HPDE6-E6E7 (cell line): ENCODE results near the gene CERS1.

Experiments
- DNase-seq: peaks from one replicate; pipeline ENCODE4 v3.0.0; 2011; ENCODE audit warnings: missing footprints; ENCODE audit errors: extremely low spot score

The CERS1 gene

DNA sequence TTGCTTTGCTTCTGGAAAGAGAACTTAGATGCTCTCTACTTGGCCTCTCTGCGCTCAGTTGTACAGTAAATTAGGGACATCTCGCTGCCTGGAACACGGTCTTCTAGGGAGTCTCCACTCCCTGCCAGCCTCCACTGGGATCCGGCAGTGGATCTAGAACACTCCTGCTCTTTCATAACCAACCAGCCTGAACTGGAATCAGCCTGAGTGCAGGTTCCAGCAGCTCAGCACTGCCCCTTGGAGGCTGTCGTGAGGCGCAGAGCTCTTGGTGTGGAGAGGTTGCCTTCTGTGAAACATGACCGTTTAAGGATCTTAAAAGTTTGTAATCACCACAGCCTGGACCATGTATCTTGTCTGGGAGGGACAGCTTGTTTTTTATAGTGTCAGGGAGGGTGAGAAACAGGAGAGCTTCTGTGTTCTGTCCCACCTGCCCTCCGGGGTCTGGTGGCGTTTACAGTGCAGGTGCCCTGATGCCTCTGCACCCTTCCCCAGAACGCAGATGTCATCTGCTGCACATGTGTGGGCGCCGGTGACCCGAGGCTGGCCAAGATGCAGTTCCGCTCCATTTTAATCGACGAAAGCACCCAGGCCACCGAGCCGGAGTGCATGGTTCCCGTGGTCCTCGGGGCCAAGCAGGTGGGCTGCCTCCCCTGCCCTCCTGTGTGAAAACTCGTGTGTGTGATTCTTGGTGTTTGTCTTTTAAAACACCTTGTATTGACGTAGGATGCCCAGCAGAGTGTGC is 39.4 kb downstream of the CERS1 start:
- no peak for DNase-seq

DNA sequence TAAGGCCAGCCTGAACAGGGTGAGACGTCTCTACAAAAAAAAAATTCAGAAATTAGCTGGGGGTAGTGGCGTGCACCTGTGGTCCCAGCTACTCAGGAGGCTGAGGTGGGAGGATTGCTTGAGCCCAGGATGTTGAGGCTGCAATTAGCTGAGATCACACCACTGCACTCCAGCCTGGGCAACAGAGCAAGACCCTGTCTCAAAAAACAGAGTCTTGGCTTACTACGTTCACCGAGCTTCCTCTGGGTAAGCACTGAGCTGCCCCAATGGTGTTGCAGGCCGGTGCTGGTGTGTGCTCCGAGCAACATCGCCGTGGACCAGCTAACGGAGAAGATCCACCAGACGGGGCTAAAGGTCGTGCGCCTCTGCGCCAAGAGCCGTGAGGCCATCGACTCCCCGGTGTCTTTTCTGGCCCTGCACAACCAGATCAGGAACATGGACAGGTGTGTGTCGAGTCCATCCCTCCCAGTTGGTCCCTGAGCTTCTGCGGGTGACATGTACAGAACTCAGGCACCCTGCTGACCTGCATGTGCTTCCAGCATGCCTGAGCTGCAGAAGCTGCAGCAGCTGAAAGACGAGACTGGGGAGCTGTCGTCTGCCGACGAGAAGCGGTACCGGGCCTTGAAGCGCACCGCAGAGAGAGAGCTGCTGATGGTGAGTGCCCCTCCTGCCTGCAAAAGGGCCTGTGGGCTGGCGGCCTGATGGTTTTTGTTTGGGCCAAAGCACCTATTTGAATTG is 40.1 kb downstream of the CERS1 start:
- DNase-seq = no peak

DNA sequence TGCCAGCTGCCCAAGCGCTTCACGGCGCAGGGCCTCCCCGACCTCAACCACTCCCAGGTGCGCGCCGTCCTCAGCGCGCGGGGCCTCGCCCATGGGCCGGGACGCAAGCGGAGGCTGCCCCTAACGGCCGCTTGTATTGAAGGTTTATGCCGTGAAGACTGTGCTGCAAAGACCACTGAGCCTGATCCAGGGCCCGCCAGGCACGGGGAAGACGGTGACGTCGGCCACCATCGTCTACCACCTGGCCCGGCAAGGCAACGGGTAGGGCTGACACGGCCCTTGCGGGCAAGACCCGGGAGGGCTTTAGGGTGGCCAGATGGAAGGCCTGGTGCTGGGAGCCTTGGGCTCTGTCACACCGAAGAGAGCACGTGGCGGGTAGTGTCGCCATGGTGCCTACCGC is 41.0 kb downstream of the CERS1 start:
- no peak for DNase-seq

GRCh38 chr19:18853755-18854427 is 42.1 kb downstream of the CERS1 start:
- no peak for DNase-seq

DNA sequence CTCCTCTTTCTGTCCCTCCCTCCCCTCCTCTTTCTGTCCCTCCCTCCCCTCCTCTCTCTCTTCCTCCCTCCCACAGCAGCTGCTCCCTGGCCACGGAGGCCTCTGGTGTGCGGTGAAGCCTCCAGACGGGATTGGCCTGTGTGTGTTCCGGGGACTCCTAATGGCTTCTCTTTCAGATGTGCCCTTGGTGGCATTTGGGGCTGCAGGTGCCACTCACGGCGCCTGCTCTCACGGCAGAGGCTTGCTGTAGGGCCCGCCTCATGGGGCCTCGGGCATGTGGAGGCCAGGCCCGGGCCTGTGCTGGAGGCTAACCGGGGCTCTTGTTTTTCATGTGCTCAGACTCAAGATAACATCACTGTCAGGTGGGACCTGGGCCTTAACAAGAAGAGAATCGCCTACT is 43.3 kb downstream of the CERS1 start:
- no peak for DNase-seq

- DNase-seq = no peak
These were observed 44.2 kb downstream of the CERS1 start for GRCh38 chr19:18851673-18852325.

GRCh38 chr19:18850471-18851375 is 45.2 kb downstream of the CERS1 start:
- DNase-seq = no peak

DNA sequence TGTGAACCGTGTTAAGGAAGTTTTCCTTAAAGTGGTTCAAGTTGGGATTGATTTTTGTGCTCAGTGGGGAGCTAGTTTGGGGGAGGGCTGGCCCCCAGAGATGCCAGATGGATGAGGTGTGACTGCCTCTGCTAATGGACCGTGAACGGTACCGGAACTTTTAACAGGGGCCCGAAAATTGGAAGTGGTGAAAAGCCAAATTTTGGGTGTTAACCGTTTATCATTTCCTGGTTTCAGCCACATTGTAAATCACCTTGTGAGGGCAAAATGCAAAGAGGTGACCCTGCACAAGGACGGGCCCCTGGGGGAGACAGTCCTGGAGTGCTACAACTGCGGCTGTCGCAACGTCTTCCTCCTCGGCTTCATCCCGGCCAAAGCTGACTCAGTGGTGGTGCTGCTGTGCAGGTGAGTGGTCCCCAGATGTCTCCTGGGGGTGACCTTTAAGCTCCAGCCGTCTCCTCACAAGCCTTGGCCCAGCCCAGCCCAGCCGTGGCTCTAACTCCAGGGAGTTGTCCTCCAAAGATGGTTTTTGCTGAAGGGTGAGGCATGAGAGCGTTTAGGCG is 46.0 kb downstream of the CERS1 start:
- no peak for DNase-seq

DNA sequence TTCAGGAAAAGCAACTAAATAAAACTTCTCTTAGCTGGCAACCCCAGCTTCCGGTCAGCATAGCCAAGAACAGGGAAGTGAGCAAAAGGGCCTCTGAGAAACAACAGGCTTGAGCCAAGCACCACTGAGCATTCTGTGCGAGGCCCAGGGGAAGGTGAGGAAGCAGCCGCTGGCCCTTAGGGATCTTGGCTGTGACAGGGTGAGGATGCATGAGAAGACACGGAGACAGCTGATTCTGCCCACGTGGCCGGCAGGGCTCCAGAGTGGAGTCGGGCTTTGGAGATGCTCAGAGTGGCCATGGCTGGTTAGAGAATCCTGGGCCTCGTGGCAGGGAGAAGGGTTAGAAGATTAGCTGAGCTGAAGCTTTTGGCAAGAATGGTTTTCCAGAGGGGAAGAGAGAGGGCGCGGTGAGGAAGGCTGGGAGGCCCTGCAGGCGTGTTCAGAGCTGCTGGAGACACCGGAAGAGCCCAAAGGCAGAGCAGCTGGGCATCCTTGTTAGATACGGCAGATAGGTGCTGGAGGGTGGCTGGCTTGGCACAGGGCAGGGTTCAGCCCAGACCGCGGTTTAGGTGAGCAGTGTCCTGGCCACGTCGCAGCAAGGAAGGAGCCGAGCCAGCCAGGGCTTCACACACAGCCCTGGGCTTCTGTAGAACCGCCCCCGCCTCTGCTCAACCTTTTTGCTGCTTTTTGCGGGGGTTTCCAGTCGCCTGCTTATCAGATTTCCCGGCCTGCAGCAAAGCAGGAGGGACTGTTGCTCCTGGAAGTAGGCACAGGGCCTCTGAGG is 46.9 kb downstream of the CERS1 start:
- DNase-seq = no peak

GRCh38 chr19:18847549-18848463 is 48.2 kb downstream of the CERS1 start:
- DNase-seq = no peak

DNA sequence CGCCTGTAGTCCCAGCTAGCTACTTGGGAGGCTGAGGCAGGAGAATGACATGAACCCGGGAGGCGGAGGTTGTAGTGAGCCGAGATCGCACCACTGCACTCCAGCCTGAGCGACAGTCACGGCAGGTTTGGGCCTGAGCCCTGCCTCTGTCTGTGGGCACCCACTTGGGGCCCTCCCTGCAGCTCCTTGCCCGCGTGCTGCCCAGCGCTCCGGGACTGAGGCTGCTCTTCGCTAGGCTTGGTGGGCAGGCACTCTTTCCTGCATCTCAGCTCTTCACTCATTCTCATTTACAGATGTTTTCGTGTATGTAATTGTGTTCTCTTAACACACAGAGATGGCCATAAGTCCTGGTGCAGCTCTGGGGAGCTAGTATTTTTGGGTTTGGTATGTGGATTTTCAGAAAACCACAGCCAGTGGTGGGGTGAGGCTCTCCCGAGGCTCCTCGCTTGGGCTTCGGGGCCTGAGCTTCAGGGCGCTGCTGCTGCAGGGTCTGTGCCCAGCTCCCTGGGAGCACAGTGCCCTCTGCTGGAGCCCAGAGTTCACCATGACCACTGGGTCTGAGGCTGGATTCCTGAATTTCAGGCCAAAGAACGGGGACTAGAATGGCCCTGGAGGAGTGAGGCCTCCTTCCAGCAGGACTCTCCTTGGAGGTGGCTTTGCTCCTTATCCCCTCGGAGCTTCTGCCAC is 49.0 kb downstream of the CERS1 start:
- DNase-seq = peak; percentile 68

GRCh38 chr19:18845961-18846360 is 50.0 kb downstream of the CERS1 start:
- DNase-seq = no peak

GRCh38 chr19:18844806-18845329 is 51.1 kb downstream of the CERS1 start:
- DNase-seq = no peak

DNA sequence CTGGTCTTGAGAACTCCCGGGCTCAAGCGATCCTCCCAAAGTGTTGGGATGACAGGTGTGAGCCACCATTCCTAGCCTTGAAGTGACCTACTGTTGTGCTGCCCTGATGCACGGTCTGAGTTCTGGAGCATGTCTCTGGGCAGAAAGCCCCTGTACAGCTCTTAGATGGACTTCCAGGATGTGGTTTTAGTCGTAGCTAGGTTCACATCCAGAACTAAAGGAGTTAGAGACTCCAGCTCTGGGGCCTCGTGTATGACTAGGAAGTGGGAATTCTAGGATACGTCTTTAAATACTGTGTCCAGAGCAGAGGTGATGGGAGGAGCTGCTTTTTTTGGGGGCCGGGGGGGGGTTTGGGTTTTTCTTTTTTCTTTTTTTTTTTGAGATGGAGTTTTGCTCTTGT is 52.0 kb downstream of the CERS1 start:
- DNase-seq = no peak

GRCh38 chr19:18842166-18842565 is 53.8 kb downstream of the CERS1 start:
- DNase-seq = no peak

DNA sequence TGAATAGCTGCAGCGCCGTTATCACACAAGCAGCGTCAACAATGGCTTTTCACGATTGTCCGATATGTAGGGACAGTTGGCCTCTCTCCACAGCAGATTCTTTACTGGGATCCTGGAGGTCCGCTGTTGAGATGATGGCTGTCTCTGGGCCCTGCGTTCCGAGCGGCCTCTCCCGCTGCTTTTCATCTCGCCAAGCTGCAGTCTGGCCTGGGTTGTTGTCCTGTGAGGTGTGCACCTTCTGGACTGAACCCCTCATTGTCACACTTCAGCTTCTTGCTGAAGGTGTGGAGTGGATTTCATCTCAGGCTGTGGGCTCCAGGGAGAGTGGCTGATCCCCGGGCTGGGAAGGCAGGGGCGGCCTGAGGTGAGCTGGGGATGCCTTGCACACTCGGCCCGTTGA is 54.6 kb downstream of the CERS1 start:
- DNase-seq = no peak

- no peak for DNase-seq
These were observed 55.4 kb downstream of the CERS1 start for GRCh38 chr19:18840288-18841267.
